C4-2B (cell line): ENCODE measurements around the gene RIN3.

Source experiments
- H3K27ac ChIP-seq: fragments of 450-650 bp; 2 replicates; pipeline ENCODE4 v1.5.1; 2017
- ZFX ChIP-seq: fragments of 450-650 bp; IDR thresholded peaks from 2 replicates; pipeline ENCODE4 v1.6.1; 2017
- TF ChIP-seq, protein P1 (sequence below): fragments of 450-650 bp; conservative IDR thresholded peaks from 2 replicates; pipeline ENCODE4 v1.5.1; 2017; ENCODE audit warnings: mild to moderate bottlenecking

RIN3 gene

DNA sequence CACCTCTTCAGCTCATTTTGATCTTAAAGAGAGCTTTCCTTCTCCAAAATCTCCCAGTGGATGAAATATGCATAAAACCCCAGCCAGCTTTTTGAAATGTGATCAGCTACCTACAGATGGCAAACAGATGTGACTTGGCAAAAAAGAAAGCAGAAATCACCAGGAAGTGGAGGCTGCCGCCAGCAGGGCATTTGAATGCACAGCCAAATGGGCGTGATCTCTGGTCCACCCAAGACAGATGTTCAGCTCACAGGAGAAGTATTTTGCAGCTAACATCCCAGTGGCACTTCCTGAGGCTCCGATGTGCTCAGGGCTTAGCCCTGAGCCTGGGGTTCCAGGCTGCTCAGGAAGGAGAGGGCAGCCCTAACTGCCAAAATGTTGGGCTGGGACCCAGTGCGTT is 156.6 kb downstream of the RIN3 start:
- TF ChIP-seq, protein P1, sequence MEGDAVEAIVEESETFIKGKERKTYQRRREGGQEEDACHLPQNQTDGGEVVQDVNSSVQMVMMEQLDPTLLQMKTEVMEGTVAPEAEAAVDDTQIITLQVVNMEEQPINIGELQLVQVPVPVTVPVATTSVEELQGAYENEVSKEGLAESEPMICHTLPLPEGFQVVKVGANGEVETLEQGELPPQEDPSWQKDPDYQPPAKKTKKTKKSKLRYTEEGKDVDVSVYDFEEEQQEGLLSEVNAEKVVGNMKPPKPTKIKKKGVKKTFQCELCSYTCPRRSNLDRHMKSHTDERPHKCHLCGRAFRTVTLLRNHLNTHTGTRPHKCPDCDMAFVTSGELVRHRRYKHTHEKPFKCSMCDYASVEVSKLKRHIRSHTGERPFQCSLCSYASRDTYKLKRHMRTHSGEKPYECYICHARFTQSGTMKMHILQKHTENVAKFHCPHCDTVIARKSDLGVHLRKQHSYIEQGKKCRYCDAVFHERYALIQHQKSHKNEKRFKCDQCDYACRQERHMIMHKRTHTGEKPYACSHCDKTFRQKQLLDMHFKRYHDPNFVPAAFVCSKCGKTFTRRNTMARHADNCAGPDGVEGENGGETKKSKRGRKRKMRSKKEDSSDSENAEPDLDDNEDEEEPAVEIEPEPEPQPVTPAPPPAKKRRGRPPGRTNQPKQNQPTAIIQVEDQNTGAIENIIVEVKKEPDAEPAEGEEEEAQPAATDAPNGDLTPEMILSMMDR = no peak
- TF ChIP-seq ZFX = no peak
- H3K27ac ChIP-seq = no peak overlapping the region

DNA sequence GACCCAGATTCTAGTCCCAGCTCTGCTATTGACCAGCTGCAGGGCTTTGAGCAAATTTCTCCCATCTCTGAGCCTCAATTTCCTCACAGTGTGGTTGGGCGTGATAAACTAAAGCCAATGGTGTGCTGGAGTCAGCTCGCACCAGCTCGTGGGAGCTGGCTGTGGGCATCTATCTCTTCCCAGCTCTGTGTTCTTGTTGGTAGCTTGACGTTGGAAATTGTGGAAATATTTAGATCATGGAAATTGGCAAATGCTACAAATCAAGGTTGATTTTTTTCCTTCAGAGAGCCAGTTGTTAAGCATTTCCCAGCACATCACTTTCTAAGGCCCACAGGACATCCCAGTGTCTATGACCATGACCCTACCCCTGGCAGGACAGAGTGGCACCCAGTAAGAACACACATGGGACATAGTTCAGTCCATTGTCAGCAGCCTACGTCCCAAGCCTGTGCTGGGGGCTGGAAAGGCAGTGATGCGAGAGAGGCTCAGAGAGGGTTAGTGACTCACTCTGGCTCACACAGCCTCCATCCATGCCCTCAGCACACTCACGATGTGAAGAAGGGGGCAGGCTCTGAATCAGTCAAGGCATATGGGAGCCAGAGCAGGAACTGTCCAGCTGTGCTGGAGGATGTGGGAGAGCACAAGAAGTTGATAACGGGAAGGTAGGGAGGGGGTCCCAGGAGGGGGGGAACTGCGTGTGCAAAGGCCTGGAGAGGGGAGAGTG is 157.2 kb downstream of the RIN3 start:
- no peak overlapping the region for H3K27ac ChIP-seq
- TF ChIP-seq, protein P1 = no peak
- TF ChIP-seq ZFX = no peak

DNA sequence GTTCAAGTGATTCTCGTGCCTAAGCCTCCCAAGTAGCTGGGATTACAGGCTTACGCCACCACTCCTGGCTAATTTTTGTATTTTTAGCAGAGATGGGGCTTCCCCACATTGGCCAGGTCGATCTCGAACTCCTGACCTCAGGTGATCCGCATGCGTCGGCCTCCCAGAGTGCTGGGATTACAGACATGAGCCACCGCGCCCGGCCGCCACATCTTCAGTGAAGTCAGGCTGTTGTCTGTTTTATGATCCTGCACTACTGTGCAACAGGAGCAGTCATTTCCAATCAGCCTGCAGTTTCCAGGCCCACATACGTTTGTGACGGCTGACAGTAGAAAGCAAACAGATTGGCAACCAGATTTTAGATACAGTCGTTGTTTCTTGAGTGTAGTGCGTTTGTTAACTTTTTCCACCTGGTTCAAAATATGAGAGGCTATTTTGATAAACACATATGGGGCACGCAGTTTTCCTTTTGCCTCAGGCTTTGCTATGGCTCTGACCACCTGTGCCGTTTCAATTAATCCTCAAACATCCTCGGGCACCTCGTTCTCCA is 160.1 kb downstream of the RIN3 start:
- no peak overlapping the region for H3K27ac ChIP-seq
- TF ChIP-seq, protein P1 = no peak
- TF ChIP-seq ZFX = no peak

DNA sequence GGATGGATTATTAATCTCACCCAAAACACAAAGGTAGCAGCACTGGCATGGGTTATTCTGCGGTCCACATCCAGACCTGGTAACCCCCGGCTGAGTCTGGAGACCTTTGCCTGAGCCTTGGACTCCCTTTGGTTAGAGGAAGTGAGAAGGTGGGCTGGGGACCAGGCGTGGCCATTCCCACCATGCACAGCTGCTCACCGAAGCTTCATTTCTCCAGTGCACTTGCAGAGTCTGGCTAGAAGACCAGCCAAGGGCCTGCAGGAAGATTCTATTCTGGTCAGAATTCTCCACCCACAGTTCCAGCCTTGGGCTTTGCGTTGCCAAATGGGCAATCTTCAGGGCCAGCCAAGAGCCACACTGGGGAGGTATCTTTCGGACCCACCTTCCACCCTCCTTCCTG is 161.8 kb downstream of the RIN3 start:
- TF ChIP-seq, protein P1 = no peak
- TF ChIP-seq ZFX = no peak
- H3K27ac ChIP-seq = no peak overlapping the region

DNA sequence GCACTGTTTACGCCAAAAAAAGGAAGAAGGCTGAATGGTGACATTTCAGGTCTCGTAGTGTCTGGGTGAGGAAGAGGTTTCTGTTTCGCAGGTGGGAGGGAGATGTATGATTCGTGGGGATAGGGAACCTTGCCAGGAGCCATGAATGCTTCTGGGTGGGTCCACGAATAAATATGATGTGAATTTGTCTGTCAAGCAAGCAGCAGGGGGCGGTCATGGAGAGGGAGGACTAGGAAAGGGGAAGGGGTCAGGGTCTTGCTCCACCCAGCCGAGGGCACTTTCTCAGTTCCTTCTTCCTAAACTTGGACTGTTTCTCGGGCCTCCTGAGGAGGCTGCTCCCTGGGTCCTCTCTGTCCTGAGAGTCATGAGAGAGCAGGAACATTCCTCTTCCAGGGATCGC is 162.4 kb downstream of the RIN3 start:
- TF ChIP-seq ZFX = no peak
- TF ChIP-seq, protein P1 = no peak
- no peak overlapping the region for H3K27ac ChIP-seq

DNA sequence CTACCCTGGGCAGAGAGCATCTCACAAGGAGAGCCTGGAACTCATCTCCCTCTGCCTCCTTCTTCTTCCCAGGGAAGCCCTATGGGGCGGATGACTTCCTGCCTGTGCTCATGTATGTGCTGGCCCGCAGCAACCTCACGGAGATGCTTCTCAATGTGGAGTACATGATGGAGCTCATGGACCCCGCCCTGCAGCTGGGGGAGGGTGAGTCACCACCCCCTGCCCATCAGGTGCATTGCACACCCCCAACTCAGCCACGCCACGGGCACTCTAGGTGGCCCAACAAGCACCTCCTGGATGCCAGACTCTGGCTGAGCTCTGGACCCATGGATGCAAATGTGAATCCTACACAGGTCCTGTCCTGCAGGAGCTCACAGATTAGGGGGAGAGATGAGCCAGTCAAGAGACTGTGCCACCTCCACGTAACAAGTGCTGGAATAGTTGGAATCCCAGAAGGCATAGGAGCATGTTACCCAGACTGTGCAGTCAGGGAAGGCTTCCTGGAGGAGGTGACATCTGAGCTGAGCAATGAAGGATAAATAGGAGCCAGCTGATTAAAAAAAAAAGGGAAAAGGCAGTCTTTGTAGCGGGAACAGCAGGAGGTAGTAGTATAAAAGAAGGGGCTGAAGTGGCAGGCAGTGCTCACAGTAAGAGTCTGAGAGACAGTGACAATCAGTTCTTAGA is 163.0 kb downstream of the RIN3 start:
- TF ChIP-seq, protein P1 = no peak
- no peak for TF ChIP-seq ZFX
- no peak overlapping the region for H3K27ac ChIP-seq

DNA sequence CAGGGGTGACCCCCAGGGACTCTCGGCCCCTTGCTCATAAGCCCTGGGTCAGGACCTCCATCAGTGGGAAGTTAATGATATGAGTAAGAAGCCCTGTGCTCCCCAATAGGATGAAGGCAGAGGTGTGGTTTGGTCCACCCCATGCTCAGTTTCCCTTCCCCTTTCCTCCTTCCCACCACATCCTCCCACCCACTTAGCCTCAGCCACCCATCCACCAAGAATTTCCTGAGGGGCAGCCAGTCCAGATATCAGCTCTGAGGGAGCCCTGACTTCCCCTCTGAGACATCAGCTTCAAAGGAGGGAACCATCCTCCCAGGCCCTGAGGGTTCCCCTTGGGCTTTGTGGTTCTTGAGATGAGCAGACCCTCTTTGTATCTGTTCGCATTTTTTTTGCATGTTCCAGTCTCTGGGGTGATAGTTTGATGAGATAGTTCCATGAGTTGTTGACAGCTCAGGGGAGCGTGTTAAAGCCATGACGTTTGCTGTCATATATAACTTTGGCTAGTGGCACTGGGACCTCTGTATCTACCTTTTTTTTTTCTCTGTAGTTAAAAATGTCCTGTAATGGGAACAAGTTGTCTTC is 163.6 kb downstream of the RIN3 start:
- H3K27ac ChIP-seq = no peak overlapping the region
- TF ChIP-seq ZFX = no peak
- TF ChIP-seq, protein P1 = no peak
